Measurements from ENCODE around the gene TUBGCP3.
"Not testable (repeated sequence)": the region's sequence is repeated elsewhere in the genome, so short reads cannot be mapped to it uniquely, and the experiment has no call there.

TUBGCP3 gene

GRCh38 chr13:112576768-112577167 lies 11.2 kb downstream of the TUBGCP3 start:
- DNase-seq (ENCODE audit: low read depth, low spot score): no peak

GRCh38 chr13:112576191-112576590 lies 11.8 kb downstream of the TUBGCP3 start:
- no peak for DNase-seq (ENCODE audit: low read depth, low spot score)

GRCh38 chr13:112575675-112576074 lies 12.3 kb downstream of the TUBGCP3 start:
- DNase-seq (ENCODE audit: low read depth, low spot score): peak; percentile 28

- no peak for DNase-seq (ENCODE audit: low read depth, low spot score)
These were observed 12.9 kb downstream of the TUBGCP3 start for GRCh38 chr13:112574834-112575613.

GRCh38 chr13:112574416-112574815 lies 13.5 kb downstream of the TUBGCP3 start:
- DNase-seq (ENCODE audit: low read depth, low spot score): no peak

GRCh38 chr13:112573710-112574109 lies 14.2 kb downstream of the TUBGCP3 start:
- DNase-seq (ENCODE audit: low read depth, low spot score): no peak

GRCh38 chr13:112572366-112572765 lies 15.6 kb downstream of the TUBGCP3 start:
- DNase-seq (ENCODE audit: low read depth, low spot score): no peak

GRCh38 chr13:112569821-112570220 lies 18.1 kb downstream of the TUBGCP3 start:
- DNase-seq (ENCODE audit: low read depth, low spot score): no peak

GRCh38 chr13:112567161-112567862 lies 20.6 kb downstream of the TUBGCP3 start:
- DNase-seq (ENCODE audit: low read depth, low spot score): no peak

GRCh38 chr13:112562786-112563383 lies 25.1 kb downstream of the TUBGCP3 start:
- DNase-seq (ENCODE audit: low read depth, low spot score): no peak

- no peak for DNase-seq (ENCODE audit: low read depth, low spot score)
These were observed 25.7 kb downstream of the TUBGCP3 start for GRCh38 chr13:112562254-112562653.

- no peak for DNase-seq (ENCODE audit: low read depth, low spot score)
These were observed 26.5 kb downstream of the TUBGCP3 start for GRCh38 chr13:112561478-112561877.

- DNase-seq (ENCODE audit: low read depth, low spot score): no peak
These were observed 29.1 kb downstream of the TUBGCP3 start for GRCh38 chr13:112558696-112559418.

GRCh38 chr13:112556600-112556999 lies 31.4 kb downstream of the TUBGCP3 start:
- no peak for DNase-seq (ENCODE audit: low read depth, low spot score)

GRCh38 chr13:112554214-112554850 lies 33.6 kb downstream of the TUBGCP3 start:
- DNase-seq (ENCODE audit: low read depth, low spot score): no peak

- not testable (repeated sequence) for DNase-seq (ENCODE audit: low read depth, low spot score)
These were observed 39.0 kb downstream of the TUBGCP3 start for GRCh38 chr13:112548975-112549374.

GRCh38 chr13:112545856-112546255 lies 42.1 kb downstream of the TUBGCP3 start:
- no peak for DNase-seq (ENCODE audit: low read depth, low spot score)

GRCh38 chr13:112532837-112533745 lies 54.9 kb downstream of the TUBGCP3 start:
- DNase-seq (ENCODE audit: low read depth, low spot score): no peak

- DNase-seq (ENCODE audit: low read depth, low spot score): no peak
These were observed 56.6 kb downstream of the TUBGCP3 start for GRCh38 chr13:112531263-112531794.

GRCh38 chr13:112530861-112531260 lies 57.1 kb downstream of the TUBGCP3 start:
- DNase-seq (ENCODE audit: low read depth, low spot score): no peak

Data from ELF-1 (cell line).